ENCODE results near the gene IFITM10. TPM values are rescaled to one million over a fixed set of nuclear protein-coding genes. Genes with fewer than 3 reads are reported as not detected.

IFITM10 gene
- total and polyA plus RNA-seq, 9 of the 15 experiments (the other 6 are each of a cell fraction or from before 2014, with no cell fraction given), result 0.08 to 0.13 (median 0.09) TPM; not detected in 6

DNA sequence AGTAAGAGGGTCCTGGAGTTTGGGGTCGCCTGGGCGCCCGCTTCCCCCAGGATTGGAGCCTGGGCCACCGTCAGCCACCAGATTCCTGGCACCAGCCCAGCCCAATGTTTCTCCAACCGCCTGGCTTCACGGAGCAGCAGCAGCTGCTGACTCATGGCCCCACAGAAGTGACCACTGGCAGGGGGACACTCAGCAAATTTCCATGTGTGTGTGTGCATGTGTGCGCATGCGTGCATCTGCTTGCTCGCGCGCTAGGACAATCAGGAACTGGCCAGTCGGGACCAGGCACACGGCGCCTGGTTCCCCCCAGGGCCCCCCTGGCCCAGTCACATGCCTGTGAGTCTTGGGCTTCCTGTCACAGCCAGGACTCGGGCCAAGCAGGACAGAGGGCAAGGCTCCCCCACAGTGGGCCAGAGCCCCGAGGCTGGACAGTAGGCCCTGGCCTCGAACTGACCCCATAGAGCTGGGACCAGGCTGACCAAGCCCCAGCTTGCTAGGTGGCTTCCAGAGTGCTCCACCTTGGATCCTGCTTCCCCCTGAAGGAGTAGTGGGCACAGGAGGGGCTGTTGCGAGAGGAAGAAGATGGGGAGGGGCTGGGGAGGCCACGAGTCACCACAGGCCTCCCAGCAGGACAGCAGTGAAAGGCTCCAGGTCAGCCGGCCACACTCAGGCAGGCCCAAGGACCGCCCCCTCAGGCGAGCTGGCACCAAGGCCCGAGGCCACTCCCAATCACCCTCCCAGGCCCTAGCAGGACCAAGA lies 10.1 kb upstream of the IFITM10 start (continued):
- TF ChIP-seq ZNF23 (CRISPR knock-in tag; IDR thresholded peaks at IDR 0.05), result no peak
- no peak for TF ChIP-seq ILF3 (IDR thresholded peaks at IDR 0.05; ENCODE audit: borderline replicate concordance)
- no peak for TF ChIP-seq ZNF41 (CRISPR knock-in tag; conservative IDR thresholded peaks at IDR 0.05)
- TF ChIP-seq ZNF121 (CRISPR knock-in tag; conservative IDR thresholded peaks at IDR 0.05), result no peak
- no peak for TF ChIP-seq DACH1 (IDR thresholded peaks at IDR 0.05; ENCODE audit: partially characterized antibody)
- TF ChIP-seq MEF2D (tag; conservative IDR thresholded peaks at IDR 0.05; ENCODE audit: low read depth), result no peak
- no peak for TF ChIP-seq HEY1 (CRISPR knock-in tag; IDR thresholded peaks at IDR 0.05; ENCODE audit: borderline replicate concordance)
- TF ChIP-seq POLR2G (IDR thresholded peaks at IDR 0.05; ENCODE audit: low read depth, low read length), result no peak
- no peak for TF ChIP-seq STAT5A (IDR thresholded peaks at IDR 0.05; ENCODE audit: borderline replicate concordance, low read length)
- peak; percentile 58 to 68 for TF ChIP-seq NRF1 (conservative IDR thresholded peaks at IDR 0.05 in 1 of 2, IDR thresholded peaks at IDR 0.05 in 1 of 2)
- no peak for TF ChIP-seq KLF6 (CRISPR knock-in tag; IDR thresholded peaks at IDR 0.05; ENCODE audit: borderline replicate concordance)
- no peak for TF ChIP-seq ZZZ3 (IDR thresholded peaks at IDR 0.05)
- no peak for TF ChIP-seq ZNF140 (CRISPR knock-in tag; IDR thresholded peaks at IDR 0.05)
- TF ChIP-seq STAT5B (CRISPR knock-in tag; IDR thresholded peaks at IDR 0.05), result no peak
- no peak for TF ChIP-seq BCL6 (CRISPR knock-in tag; IDR thresholded peaks at IDR 0.05)
- TF ChIP-seq SLC30A9 (CRISPR knock-in tag; IDR thresholded peaks at IDR 0.05), result no peak
- no peak for TF ChIP-seq EGR1 (conservative IDR thresholded peaks at IDR 0.05)
- TF ChIP-seq CREM (IDR thresholded peaks at IDR 0.05; ENCODE audit: low read depth), result no peak
- TF ChIP-seq RUNX1 (IDR thresholded peaks at IDR 0.05; ENCODE audit: low read depth), result no peak
- peak; percentile 21; the same call in 1 of the 2 replicates for TF ChIP-seq ARID1B (IDR thresholded peaks at IDR 0.05)
- no peak for TF ChIP-seq FOXM1 (IDR thresholded peaks at IDR 0.05; ENCODE audit: low read depth)
- no peak for TF ChIP-seq FOXM1 (CRISPR knock-in tag; IDR thresholded peaks at IDR 0.05; ENCODE audit: low read depth)
- no peak for TF ChIP-seq CSDE1 (IDR thresholded peaks at IDR 0.05)
- TF ChIP-seq ZBTB11 (CRISPR knock-in tag; IDR thresholded peaks at IDR 0.05), result peak in 1 of 3 experiments; percentile 54; a peak in 1 of 6 replicates
- no peak for TF ChIP-seq ZBTB1 (CRISPR knock-in tag; IDR thresholded peaks at IDR 0.05; ENCODE audit: borderline replicate concordance, low read depth)
- no peak for TF ChIP-seq NR1H2 (CRISPR knock-in tag; IDR thresholded peaks at IDR 0.05)
- TF ChIP-seq, protein P1, sequence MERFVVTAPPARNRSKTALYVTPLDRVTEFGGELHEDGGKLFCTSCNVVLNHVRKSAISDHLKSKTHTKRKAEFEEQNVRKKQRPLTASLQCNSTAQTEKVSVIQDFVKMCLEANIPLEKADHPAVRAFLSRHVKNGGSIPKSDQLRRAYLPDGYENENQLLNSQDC (CRISPR knock-in tag; IDR thresholded peaks at IDR 0.05), result no peak

All from K562 (cell line).